ENCODE data around the gene CYB5B. TPM values are rescaled to one million over a fixed set of nuclear protein-coding genes. Genes with fewer than 3 reads are reported as not detected.

Gene CYB5B
- total RNA-seq, 4 donors from 2014 or later, result 30.3 to 60.5 (median 42.4) TPM

DNA sequence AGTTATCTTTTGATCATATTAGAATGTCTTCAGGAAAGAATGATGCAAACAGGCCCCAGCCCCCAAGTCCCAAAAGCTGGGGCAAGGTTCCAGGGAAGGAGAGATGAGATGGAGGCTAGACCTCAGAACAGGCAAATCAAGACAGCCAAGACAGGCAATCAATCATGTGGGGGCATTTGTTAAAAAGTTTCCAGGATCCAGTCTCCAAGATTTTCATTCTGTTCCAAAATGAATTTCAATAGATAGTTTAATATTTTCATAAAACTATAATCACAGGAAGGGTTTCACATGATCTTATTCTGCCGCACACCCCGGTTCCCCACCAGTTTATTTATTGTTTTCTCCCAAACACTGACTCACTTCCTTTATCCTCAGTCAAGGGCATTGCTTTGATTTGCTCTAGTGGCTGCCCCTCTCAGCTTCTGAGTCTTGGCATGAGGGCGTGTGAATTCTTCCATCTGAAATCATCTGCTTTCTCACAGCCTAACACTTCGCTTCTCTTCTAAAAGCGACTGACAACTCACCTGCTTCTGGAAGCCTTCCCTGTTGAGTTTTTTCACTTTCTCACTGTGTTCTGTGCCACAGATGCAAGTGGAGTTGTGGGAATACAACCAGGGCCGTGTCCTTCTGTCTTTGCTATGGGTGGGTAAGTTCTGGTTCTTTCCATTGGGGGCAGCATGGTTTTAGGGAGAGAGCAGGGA lies 26.4 kb upstream of the CYB5B start:
- no peaks in the 10 kb centered on the region for H3K9me3 ChIP-seq
- no peaks in the 10 kb centered on the region for H3K27me3 ChIP-seq
- TF ChIP-seq POLR2A (IDR thresholded peaks at IDR 0.05) (no peak), EP300 (IDR thresholded peaks at IDR 0.05; ENCODE audit: low read depth) (no peak), POLR2AphosphoS5 (IDR thresholded peaks at IDR 0.05) (no peak)
- TF ChIP-seq, protein P1, sequence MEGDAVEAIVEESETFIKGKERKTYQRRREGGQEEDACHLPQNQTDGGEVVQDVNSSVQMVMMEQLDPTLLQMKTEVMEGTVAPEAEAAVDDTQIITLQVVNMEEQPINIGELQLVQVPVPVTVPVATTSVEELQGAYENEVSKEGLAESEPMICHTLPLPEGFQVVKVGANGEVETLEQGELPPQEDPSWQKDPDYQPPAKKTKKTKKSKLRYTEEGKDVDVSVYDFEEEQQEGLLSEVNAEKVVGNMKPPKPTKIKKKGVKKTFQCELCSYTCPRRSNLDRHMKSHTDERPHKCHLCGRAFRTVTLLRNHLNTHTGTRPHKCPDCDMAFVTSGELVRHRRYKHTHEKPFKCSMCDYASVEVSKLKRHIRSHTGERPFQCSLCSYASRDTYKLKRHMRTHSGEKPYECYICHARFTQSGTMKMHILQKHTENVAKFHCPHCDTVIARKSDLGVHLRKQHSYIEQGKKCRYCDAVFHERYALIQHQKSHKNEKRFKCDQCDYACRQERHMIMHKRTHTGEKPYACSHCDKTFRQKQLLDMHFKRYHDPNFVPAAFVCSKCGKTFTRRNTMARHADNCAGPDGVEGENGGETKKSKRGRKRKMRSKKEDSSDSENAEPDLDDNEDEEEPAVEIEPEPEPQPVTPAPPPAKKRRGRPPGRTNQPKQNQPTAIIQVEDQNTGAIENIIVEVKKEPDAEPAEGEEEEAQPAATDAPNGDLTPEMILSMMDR (IDR thresholded peaks at IDR 0.05), result peak; percentile 30 to 60 (median 41)
- intact Hi-C loops (cut with DNase I; ENCODE audit: low total_unique reads) (loop anchor here (10.0 kb wide), 1 partner anchor 167 kb away; the partner anchor contains the start of gene NFAT5), in situ Hi-C loops (cut with MboI; ENCODE audit: low pct_ligation_motif_present in 1 of 4, low pct_unique_long_range_greater_than_20kb in 1 of 4, low sequenced_read_pairs in 3 of 4) (loop anchor here in 2 of 4 donors (10.0 to 25.0 kb wide), 2 partner anchors 314 to 357 kb away; partner anchors contain the start of gene NOB1 (in 1 of the 2))
- DNase-seq, result no peak
- WGBS, 2 donors (ENCODE audit: low coverage in 1 of 2), result 39 to 56% methylated on average over 2 to 6 of the region's 6 CpGs
- no peaks in the 10 kb centered on the region for H3K36me3 ChIP-seq
- peaks cover 20 to 59% (median 36%) of the 10 kb centered on the region in 4 donors for H3K4me1 ChIP-seq
- peak overlapping the region; percentile 85 to 91 (median 89) for H3K27ac ChIP-seq
- H3K4me3 ChIP-seq, result no peak overlapping the region

DNA sequence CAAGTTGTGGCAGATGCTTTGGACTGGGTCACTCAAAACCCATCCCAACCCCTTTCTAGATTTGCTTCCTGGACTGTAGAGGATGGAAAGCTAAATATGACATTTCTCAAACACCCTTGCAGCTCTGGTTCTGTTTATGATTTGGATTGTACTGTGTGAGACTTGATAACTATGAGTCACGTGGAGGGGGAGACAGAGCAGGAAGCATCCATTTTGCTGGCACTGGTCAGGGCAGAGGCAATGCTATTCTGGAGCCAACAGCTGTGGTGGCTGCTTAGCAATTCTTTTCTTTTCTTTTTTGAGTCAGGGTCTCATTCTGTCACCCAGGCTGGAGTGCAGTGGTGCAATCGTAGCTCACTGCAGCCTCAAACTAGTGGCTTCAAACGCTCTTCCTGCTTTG lies 25.1 kb upstream of the CYB5B start:
- in situ Hi-C loops (cut with MboI; ENCODE audit: low pct_ligation_motif_present in 1 of 4, low pct_unique_long_range_greater_than_20kb in 1 of 4, low sequenced_read_pairs in 3 of 4) (loop anchor here in 2 of 4 donors (10.0 to 25.0 kb wide), 2 partner anchors 313 to 355 kb away; partner anchors contain the start of gene NOB1 (in 1 of the 2)), intact Hi-C loops (cut with DNase I; ENCODE audit: low total_unique reads) (loop anchor here (10.0 kb wide), 1 partner anchor 165 kb away; the partner anchor contains the start of gene NFAT5)
- Histone ChIP-seq H3K27me3 (no peaks in the 10 kb centered on the region), H3K4me1 (peaks cover 26 to 73% (median 42%) of the 10 kb centered on the region in 4 donors), H3K36me3 (no peaks in the 10 kb centered on the region), H3K9me3 (no peaks in the 10 kb centered on the region), H3K4me3 (no peak overlapping the region), H3K27ac (no peak overlapping the region)
- DNase-seq, result no peak
- 30 to 65% methylated on average over 2 to 3 of the region's 3 CpGs for WGBS, 2 donors (ENCODE audit: low coverage in 1 of 2)
- TF ChIP-seq POLR2AphosphoS5 (IDR thresholded peaks at IDR 0.05) (no peak), EP300 (IDR thresholded peaks at IDR 0.05; ENCODE audit: low read depth) (no peak), POLR2A (IDR thresholded peaks at IDR 0.05) (no peak)
- TF ChIP-seq, protein P1 (IDR thresholded peaks at IDR 0.05), result no peak

DNA sequence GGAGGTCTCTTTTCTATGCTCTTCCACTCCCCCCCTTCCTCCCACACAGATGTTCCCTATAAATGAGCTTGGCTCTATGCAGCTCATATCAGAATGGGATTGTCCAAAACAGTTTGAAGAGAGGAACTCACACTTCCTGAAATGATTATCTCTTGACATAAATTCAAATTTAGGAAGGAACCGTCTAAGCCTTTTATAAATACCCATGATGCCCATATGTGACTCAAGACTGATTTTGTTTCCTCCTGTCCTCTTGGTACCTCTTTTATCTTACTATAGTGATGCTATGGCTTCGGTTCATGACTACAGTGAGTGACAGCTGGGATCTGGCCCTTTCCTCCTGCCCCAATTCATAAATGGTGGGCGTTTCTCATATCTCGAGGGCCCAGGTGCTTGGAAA lies 22.0 kb upstream of the CYB5B start:
- intact Hi-C loops (cut with DNase I; ENCODE audit: low total_unique reads), result no loop called here
- no peaks in the 10 kb centered on the region for H3K9me3 ChIP-seq
- no peaks in the 10 kb centered on the region for H3K27me3 ChIP-seq
- no peak overlapping the region for H3K4me3 ChIP-seq
- in situ Hi-C loops (cut with MboI; ENCODE audit: low pct_ligation_motif_present in 1 of 4, low pct_unique_long_range_greater_than_20kb in 1 of 4, low sequenced_read_pairs in 3 of 4), result no loop called here
- peak overlapping the region in 2 of 4 donors; percentile 36 to 39 for H3K27ac ChIP-seq
- no peak for DNase-seq
- TF ChIP-seq POLR2AphosphoS5 (IDR thresholded peaks at IDR 0.05) (no peak), EP300 (IDR thresholded peaks at IDR 0.05; ENCODE audit: low read depth) (no peak)
- TF ChIP-seq, protein P1 (IDR thresholded peaks at IDR 0.05), result no peak
- WGBS, 2 donors (ENCODE audit: low coverage in 1 of 2), result 26 to 37% methylated on average over 3 to 4 of the region's 4 CpGs
- H3K36me3 ChIP-seq, result no peaks in the 10 kb centered on the region
- H3K4me1 ChIP-seq, result peaks cover 18 to 70% (median 38%) of the 10 kb centered on the region in 4 donors

DNA sequence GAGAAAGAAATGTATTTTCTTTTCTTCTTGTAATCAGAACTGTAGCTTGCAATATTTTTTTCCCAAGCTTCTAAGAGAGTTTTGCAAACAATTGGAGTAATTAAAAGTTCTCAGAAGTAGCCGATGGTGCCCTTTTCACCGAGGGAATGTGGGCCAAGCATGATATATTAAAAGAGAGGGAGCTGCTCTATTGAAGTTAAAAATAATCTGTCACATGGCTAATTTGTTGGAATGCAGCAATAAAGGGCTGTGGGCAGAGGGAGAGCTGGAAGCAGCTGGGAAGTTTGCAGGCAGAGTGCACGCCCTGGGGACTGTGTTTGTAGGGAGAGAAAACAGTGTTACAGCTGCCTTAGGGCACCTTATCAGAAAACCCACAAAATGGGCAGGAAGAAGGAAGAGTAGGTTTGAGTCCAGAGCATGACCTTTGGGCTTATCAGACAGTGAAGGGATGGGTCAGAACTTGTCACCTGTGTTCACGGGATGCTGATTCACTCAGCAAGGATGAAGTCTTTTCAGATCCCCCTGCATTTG lies 20.1 kb upstream of the CYB5B start:
- H3K9me3 ChIP-seq, result no peaks in the 10 kb centered on the region
- intact Hi-C loops (cut with DNase I; ENCODE audit: low total_unique reads), result no loop called here
- in situ Hi-C loops (cut with MboI; ENCODE audit: low pct_ligation_motif_present in 1 of 4, low pct_unique_long_range_greater_than_20kb in 1 of 4, low sequenced_read_pairs in 3 of 4), result no loop called here
- H3K36me3 ChIP-seq, result no peaks in the 10 kb centered on the region
- peak overlapping the region; percentile 65 to 74 (median 68) for H3K27ac ChIP-seq
- no peak overlapping the region for H3K4me3 ChIP-seq
- peaks cover 18 to 66% (median 35%) of the 10 kb centered on the region in 4 donors for H3K4me1 ChIP-seq
- peak; percentile 51 for DNase-seq
- WGBS, 2 donors (ENCODE audit: low coverage in 1 of 2), result 3 to 28% methylated on average over 4 of the region's 4 CpGs
- TF ChIP-seq, protein P1 (IDR thresholded peaks at IDR 0.05), result no peak
- TF ChIP-seq POLR2A (IDR thresholded peaks at IDR 0.05) (no peak), POLR2AphosphoS5 (IDR thresholded peaks at IDR 0.05) (peak; percentile 25 to 60 (median 38)), EP300 (IDR thresholded peaks at IDR 0.05; ENCODE audit: low read depth) (no peak)
- H3K27me3 ChIP-seq, result no peaks in the 10 kb centered on the region
